GM12874 (cell line): ENCODE measurements around the gene TFF3.

Experiments used
- CTCF ChIP-seq: IDR thresholded peaks from 2 replicates; pipeline ENCODE4 v1.5.1; 2011; ENCODE audit warnings: low read depth, mild to moderate bottlenecking, control low read depth, low read length, moderate library complexity; ENCODE audit not compliant: insufficient read depth

The TFF3 gene

GRCh38 chr21:42331660-42332059 is 16.5 kb upstream of the TFF3 start:
- no peak for TF ChIP-seq CTCF

- no peak for TF ChIP-seq CTCF
These were observed 15.5 kb upstream of the TFF3 start for GRCh38 chr21:42330380-42331371.

GRCh38 chr21:42324896-42325295 is 9.7 kb upstream of the TFF3 start:
- TF ChIP-seq CTCF: no peak

GRCh38 chr21:42321845-42322244 is 6.6 kb upstream of the TFF3 start:
- TF ChIP-seq CTCF: no peak

GRCh38 chr21:42321231-42321630 is 6.0 kb upstream of the TFF3 start:
- no peak for TF ChIP-seq CTCF

- TF ChIP-seq CTCF: no peak
These were observed 5.6 kb upstream of the TFF3 start for GRCh38 chr21:42320791-42321190.

- no peak for TF ChIP-seq CTCF
These were observed 4.8 kb upstream of the TFF3 start for GRCh38 chr21:42319851-42320572.
